HG03571 (cell line): ENCODE results near the gene HEATR9.
"Not testable (repeated sequence)": the region's sequence is repeated elsewhere in the genome, so short reads cannot be mapped to it uniquely, and the experiment has no call there.

Experiments used
- ATAC-seq: cut with Tn5 transposase; IDR thresholded peaks from one replicate; pipeline ENCODE4 v1.9.1; 2021; ENCODE audit not compliant: unreplicated experiment

The HEATR9 gene

GRCh38 chr17:35868737-35869136, at the start of gene HEATR9:
HEATR9 (minus strand) TSS chr17:35868891; CDS start chr17:35868742, 149 bp downstream.
- ATAC-seq, result no peak

GRCh38 chr17:35917519-35918213, 49.0 kb upstream of the HEATR9 start:
- no peak for ATAC-seq

- no peak for ATAC-seq
Observed at GRCh38 chr17:35915153-35915964, 46.7 kb upstream of the HEATR9 start.

- ATAC-seq, result no peak
Observed at GRCh38 chr17:35914354-35914753, 45.7 kb upstream of the HEATR9 start.

- no peak for ATAC-seq
Observed at GRCh38 chr17:35913609-35914008, 44.9 kb upstream of the HEATR9 start.

GRCh38 chr17:35912942-35913341, 44.3 kb upstream of the HEATR9 start:
- ATAC-seq, result no peak

GRCh38 chr17:35912339-35912912, 43.7 kb upstream of the HEATR9 start:
- no peak for ATAC-seq

- ATAC-seq, result no peak
Observed at GRCh38 chr17:35909408-35909807, 40.7 kb upstream of the HEATR9 start.

GRCh38 chr17:35907691-35908090, 39.0 kb upstream of the HEATR9 start:
- ATAC-seq, result no peak

- ATAC-seq, result no peak
Observed at GRCh38 chr17:35906926-35907637, 38.4 kb upstream of the HEATR9 start.

- no peak for ATAC-seq
Observed at GRCh38 chr17:35906191-35906925, 37.7 kb upstream of the HEATR9 start.

GRCh38 chr17:35903451-35903850, 34.8 kb upstream of the HEATR9 start:
- ATAC-seq, result no peak

GRCh38 chr17:35901631-35902175, 33.0 kb upstream of the HEATR9 start:
- ATAC-seq, result no peak

GRCh38 chr17:35900708-35901480, 32.2 kb upstream of the HEATR9 start:
- ATAC-seq, result no peak

- ATAC-seq, result no peak
Observed at GRCh38 chr17:35900280-35900679, 31.6 kb upstream of the HEATR9 start.

GRCh38 chr17:35898283-35899070, 29.8 kb upstream of the HEATR9 start:
- ATAC-seq, result no peak

GRCh38 chr17:35897772-35898171, 29.1 kb upstream of the HEATR9 start:
- ATAC-seq, result not testable (repeated sequence)

- ATAC-seq, result no peak
Observed at GRCh38 chr17:35895636-35896587, 27.2 kb upstream of the HEATR9 start.
